ENCODE measurements around the gene KICS2. TPM values are rescaled to one million over a fixed set of nuclear protein-coding genes. Genes with fewer than 3 reads are reported as not detected.

Gene KICS2
- total and polyA plus RNA-seq, 2 of the 13 experiments (the other 11 are each of a cell fraction or from before 2014, with no cell fraction given) = 3.5 to 6.6 TPM

DNA sequence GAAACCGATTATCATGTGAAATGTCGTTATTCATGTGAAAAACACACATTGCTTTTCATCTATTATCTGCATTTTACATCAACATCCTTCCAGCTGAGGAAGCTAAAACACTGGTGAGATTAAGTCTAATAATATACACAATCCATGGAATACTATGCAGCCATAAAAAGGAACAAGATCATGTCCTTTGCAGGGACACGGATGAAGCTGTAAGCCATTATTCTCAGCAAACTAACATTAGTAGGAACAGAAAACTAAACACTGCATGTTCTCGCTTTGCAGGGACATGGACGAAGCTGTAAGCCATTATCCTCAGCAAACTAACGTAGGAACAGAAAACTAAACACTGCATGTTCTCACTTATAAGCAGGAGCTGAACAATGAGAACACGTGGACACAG is 18.3 kb downstream of the KICS2 start:
- no peak for DNase-seq (ENCODE audit: low spot score)
- no TSS peak for BruUV-seq (replicated peaks)
- Histone ChIP-seq H3K9me3 (ENCODE audit: low read length) (no peaks in the 10 kb centered on the region), H3K9ac (ENCODE audit: insufficient read depth, low read depth, low read length) (no peak overlapping the region), H3K27ac (ENCODE audit: extremely low read length, insufficient read depth, low read length) (no peak overlapping the region), H3K4me3 (replicated peaks in 1 of 3; ENCODE audit: insufficient read depth in 1 of 3, low read depth in 2 of 3, low read length in 3 of 3) (no peak overlapping the region), H3K4me1 (ENCODE audit: insufficient read depth, low read length) (peaks cover 11% of the 10 kb centered on the region), H3K4me2 (ENCODE audit: low read depth, low read length) (no peak overlapping the region), H4K20me1 (ENCODE audit: insufficient read depth, low read length) (no peaks in the 10 kb centered on the region), H3K79me2 (ENCODE audit: insufficient read depth, low read length) (no peaks in the 10 kb centered on the region), H3K36me3 (replicated peaks in 1 of 2; ENCODE audit: control insufficient read depth in 1 of 2, insufficient read depth in 2 of 2, low read length in 2 of 2) (no peaks in the 10 kb centered on the region; a peak in 1 of 5 replicates), H3K27me3 (ENCODE audit: control insufficient read depth in 1 of 2, insufficient read depth in 2 of 2, low read length in 2 of 2) (no peaks in the 10 kb centered on the region), H2AFZ (ENCODE audit: low read length) (no peak overlapping the region)
- ChIA-PET CTCF (ENCODE audit: low intra/inter-chr PET ratio, low total read pairs) (no interaction called here), POLR2A (no interaction called here)
- in situ Hi-C loops (cut with HindIII; ENCODE audit: extremely low pct_ligation_motif_present, low pct_unique_long_range_greater_than_20kb) (no loop called here), intact Hi-C loops (cut with micrococcal nuclease; ENCODE audit: unreplicated experiment) (no loop called here)
- TF ChIP-seq KDM4B (CRISPR knock-in tag; IDR thresholded peaks at IDR 0.05) = no peak
- no peak for TF ChIP-seq ZNF10 (CRISPR knock-in tag; IDR thresholded peaks at IDR 0.05; ENCODE audit: borderline replicate concordance, low read depth)
- TF ChIP-seq SP1 (IDR thresholded peaks at IDR 0.05) = no peak
- TF ChIP-seq SP1 (CRISPR knock-in tag; IDR thresholded peaks at IDR 0.05) = no peak
- no peak for TF ChIP-seq ZBTB33 (CRISPR knock-in tag; IDR thresholded peaks at IDR 0.05)
- TF ChIP-seq ZNF256 (CRISPR knock-in tag; conservative IDR thresholded peaks at IDR 0.05) = no peak
- no peak for TF ChIP-seq ZNF577 (CRISPR knock-in tag; IDR thresholded peaks at IDR 0.05; ENCODE audit: borderline replicate concordance, low read depth)
- no peak for TF ChIP-seq MBD4 (IDR thresholded peaks at IDR 0.05; ENCODE audit: borderline replicate concordance, low read length)
- TF ChIP-seq POGK (CRISPR knock-in tag; conservative IDR thresholded peaks at IDR 0.05) = no peak
- TF ChIP-seq ARNT (IDR thresholded peaks at IDR 0.05) = no peak
- 69% methylated on average over 7 of the region's 7 CpGs for WGBS (ENCODE audit: low lambda C conversion rate)
- FAIRE-seq = no peak
- no peak for ATAC-seq
